Neural progenitor cell (in vitro differentiated cells): ENCODE measurements around the gene FHAD1.

Experiments
- EZH2 ChIP-seq: fragments of 200-600 bp; sonication (generic); IDR thresholded peaks from 2 replicates; pipeline ENCODE4 v1.6.1; 2017; ENCODE audit warnings: antibody characterized with exemption, mild to moderate bottlenecking, moderate library complexity
- TF ChIP-seq, protein P1 (sequence below): fragments of 200-600 bp; sonication (generic); IDR thresholded peaks from 2 replicates; pipeline ENCODE4 v1.5.1; 2017; ENCODE audit warnings: antibody characterized with exemption, mild to moderate bottlenecking

- TF ChIP-seq EZH2 = no peak
- TF ChIP-seq, protein P1, sequence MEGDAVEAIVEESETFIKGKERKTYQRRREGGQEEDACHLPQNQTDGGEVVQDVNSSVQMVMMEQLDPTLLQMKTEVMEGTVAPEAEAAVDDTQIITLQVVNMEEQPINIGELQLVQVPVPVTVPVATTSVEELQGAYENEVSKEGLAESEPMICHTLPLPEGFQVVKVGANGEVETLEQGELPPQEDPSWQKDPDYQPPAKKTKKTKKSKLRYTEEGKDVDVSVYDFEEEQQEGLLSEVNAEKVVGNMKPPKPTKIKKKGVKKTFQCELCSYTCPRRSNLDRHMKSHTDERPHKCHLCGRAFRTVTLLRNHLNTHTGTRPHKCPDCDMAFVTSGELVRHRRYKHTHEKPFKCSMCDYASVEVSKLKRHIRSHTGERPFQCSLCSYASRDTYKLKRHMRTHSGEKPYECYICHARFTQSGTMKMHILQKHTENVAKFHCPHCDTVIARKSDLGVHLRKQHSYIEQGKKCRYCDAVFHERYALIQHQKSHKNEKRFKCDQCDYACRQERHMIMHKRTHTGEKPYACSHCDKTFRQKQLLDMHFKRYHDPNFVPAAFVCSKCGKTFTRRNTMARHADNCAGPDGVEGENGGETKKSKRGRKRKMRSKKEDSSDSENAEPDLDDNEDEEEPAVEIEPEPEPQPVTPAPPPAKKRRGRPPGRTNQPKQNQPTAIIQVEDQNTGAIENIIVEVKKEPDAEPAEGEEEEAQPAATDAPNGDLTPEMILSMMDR = no peak
These were observed 199.2 kb downstream of the FHAD1 start for GRCh38 chr1:15446212-15446611.
